Activated naive CD4-positive, alpha-beta T cell treated with anti-CD3 and anti-CD28 coated beads, Interleukin-2, amount 10 ng/mL, durations not matched to agents 7 days and 5 days (primary cell): ENCODE results near the gene WDR7.

Experiments used
- CTCF ChIA-PET: fragments of 350-600 bp; sonication (Branson Sonifier 250); formaldehyde crosslinking; loops from one replicate; lab custom pipeline; 2021; ENCODE audit warnings: antibody characterized with exemption; lab: Charles Lee
- DNase-seq: peaks from one replicate; pipeline ENCODE4 v3.0.0-alpha.2; 2020
- H3K27ac Mint-ChIP-seq: one replicate; pipeline ENCODE4 v1.8.0; 2021; ENCODE audit warnings: mild to moderate bottlenecking, moderate library complexity, mixed read lengths
- H3K27me3 Mint-ChIP-seq: one replicate; pipeline ENCODE4 v1.8.0; 2021; ENCODE audit warnings: mild to moderate bottlenecking, mixed read lengths
- H3K36me3 Mint-ChIP-seq: one replicate; pipeline ENCODE4 v1.8.0; 2021; ENCODE audit warnings: mixed read lengths
- H3K4me1 Mint-ChIP-seq: one replicate; pipeline ENCODE4 v1.8.0; 2021; ENCODE audit warnings: mixed read lengths
- H3K4me3 Mint-ChIP-seq: one replicate; pipeline ENCODE4 v1.8.0; 2021; ENCODE audit warnings: mild to moderate bottlenecking, moderate library complexity, mixed read lengths
- H3K9me3 Mint-ChIP-seq: one replicate; pipeline ENCODE4 v1.8.0; 2021; ENCODE audit warnings: mixed read lengths

WDR7 gene

DNA sequence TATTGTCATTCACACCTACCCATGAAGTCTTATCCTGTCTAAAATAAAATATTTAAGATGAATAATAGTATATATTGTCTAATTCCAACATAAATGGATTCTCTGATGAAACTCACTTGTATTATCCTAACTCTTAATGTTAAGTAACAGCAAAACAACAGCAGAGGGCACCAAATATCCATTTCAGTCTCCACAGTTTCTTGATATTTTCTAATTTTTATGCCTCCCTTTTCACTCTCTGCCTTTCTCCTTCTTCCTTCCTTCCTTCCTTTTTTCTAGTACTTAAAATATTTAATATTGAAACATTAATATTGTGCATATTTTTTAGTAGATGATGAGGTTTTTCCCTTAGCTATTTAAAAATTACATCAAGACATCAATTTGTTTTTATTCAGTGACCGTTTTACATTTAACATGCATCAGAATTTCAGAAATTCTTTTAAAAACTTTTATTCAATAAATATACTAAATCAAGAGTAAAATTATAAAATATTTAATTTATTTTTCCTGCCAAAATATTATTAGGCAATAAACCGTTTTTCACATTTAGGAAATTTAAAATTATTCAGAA lies 97.6 kb downstream of the WDR7 start:
- Mint-ChIP-seq H3K4me1 (peaks cover 13% of the 10 kb centered on the region), H3K4me3 (no peak overlapping the region), H3K9me3 (no peaks in the 10 kb centered on the region), H3K27ac (no peak overlapping the region), H3K27me3 (no peaks in the 10 kb centered on the region), H3K36me3 (no peaks in the 10 kb centered on the region)
- DNase-seq = no peak
- CTCF ChIA-PET = interaction anchor here (0.6 to 0.8 kb wide), 2 partner anchors 10 to 41 kb away, joined by 3 read pairs; no protein-coding TSS in a partner anchor

DNA sequence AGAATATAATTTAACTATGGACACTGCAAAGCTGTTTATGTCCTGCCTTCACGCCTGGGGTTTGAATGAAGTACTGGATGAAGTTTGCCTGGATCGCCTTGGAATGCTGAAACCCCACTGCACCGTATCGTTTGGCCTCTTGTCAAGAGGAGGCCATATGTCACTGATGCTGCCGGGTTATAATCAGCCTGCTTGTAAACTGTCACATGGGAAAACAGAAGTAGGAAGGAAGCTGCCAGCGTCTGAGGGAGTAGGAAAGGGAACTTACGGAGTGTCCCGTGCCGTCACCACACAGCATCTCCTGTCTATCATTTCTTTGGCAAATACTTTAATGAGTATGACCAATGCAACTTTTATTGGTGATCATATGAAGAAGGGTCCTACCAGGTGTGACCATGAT lies 105.8 kb downstream of the WDR7 start:
- no peaks in the 10 kb centered on the region for H3K4me1 Mint-ChIP-seq
- no peak overlapping the region for H3K4me3 Mint-ChIP-seq
- no peak overlapping the region for H3K27ac Mint-ChIP-seq
- no peak for DNase-seq
- CTCF ChIA-PET = no interaction called here
- no peaks in the 10 kb centered on the region for H3K27me3 Mint-ChIP-seq
- H3K36me3 Mint-ChIP-seq = peaks cover 6% of the 10 kb centered on the region
- H3K9me3 Mint-ChIP-seq = no peaks in the 10 kb centered on the region

DNA sequence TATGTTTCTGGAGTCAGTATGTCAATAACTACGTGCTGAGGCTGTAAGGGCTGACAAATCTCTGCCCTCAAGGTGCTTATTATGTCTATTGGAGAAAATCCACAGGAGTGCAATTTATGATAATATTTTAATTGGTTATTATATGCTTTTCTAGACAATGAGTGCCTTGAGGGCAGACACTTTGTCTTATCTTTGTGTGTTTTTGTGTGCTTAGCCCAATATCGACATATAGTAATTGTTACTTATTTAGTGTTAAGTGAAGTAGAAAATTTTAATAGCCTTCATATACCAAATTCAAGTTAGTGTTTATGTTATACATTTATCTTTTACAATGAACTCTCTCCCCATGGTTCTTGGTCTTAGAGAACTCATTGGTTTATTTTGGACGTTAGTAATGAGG lies 118.9 kb downstream of the WDR7 start:
- no peaks in the 10 kb centered on the region for H3K27me3 Mint-ChIP-seq
- no peak overlapping the region for H3K4me3 Mint-ChIP-seq
- peaks cover 10% of the 10 kb centered on the region for H3K36me3 Mint-ChIP-seq
- no peak for DNase-seq
- H3K9me3 Mint-ChIP-seq = no peaks in the 10 kb centered on the region
- no peaks in the 10 kb centered on the region for H3K4me1 Mint-ChIP-seq
- CTCF ChIA-PET = no interaction called here
- no peak overlapping the region for H3K27ac Mint-ChIP-seq

DNA sequence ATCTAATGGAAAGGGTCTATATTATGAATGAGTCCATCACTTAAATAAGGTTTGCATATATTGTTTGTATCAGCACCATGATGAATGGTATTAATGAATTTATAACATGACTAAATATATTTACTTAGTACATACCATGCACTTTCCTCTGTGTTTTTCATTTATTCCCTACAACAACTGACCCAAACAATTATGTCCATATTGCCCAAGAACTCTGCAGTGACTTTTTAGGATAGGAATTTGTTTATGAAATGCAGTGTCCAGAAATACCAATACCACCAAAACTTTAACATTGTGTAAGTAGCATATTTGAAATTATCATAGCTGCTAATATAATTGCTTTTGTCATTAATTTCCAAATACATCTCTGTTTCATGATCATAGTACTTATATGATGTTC lies 119.7 kb downstream of the WDR7 start:
- no peak overlapping the region for H3K27ac Mint-ChIP-seq
- H3K4me3 Mint-ChIP-seq = no peak overlapping the region
- H3K4me1 Mint-ChIP-seq = no peaks in the 10 kb centered on the region
- DNase-seq = no peak
- CTCF ChIA-PET = no interaction called here
- peaks cover 10% of the 10 kb centered on the region for H3K36me3 Mint-ChIP-seq
- H3K27me3 Mint-ChIP-seq = no peaks in the 10 kb centered on the region
- H3K9me3 Mint-ChIP-seq = no peaks in the 10 kb centered on the region

DNA sequence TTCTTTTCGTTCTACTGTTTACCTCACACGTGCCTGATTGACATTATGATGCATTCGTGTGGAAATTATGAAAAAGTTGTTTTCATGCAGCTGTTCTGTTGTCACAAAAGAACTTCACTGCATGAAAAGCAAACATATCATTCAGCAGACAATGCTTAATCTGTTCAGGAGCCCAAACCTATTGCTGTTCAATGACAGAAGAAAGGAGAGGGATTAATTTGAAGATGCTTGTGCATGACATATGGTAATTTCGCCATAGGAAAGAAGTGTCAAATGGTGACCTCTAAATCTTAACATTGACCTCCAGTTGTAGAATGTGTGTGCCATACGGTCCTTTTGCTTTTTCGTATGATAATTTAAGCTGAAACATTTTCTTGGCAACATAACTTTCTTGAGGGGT lies 124.5 kb downstream of the WDR7 start:
- Mint-ChIP-seq H3K9me3 (no peaks in the 10 kb centered on the region), H3K4me3 (no peak overlapping the region), H3K27me3 (no peaks in the 10 kb centered on the region), H3K27ac (no peak overlapping the region), H3K36me3 (peaks cover 5% of the 10 kb centered on the region), H3K4me1 (no peaks in the 10 kb centered on the region)
- DNase-seq = no peak
- CTCF ChIA-PET = no interaction called here

DNA sequence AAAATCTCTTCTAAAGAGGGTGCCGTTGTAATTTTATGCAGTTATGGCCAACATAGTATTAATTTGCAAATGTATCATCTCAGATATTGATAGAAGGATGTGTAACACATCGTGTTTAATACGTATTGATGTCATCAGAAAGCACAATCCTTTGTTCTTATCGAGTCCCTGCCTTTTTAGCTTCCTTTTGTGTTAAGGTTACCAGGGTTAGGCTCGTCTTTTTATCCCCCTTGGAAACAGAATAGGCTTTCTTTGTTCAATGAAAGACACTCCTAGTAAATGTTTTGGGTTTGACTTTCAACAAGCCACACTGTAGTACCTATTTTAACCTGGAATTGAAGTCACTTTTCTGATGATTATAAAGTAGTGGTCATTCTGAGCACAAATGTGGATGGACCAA lies 136.2 kb downstream of the WDR7 start:
- Mint-ChIP-seq H3K4me1 (no peaks in the 10 kb centered on the region), H3K27ac (no peak overlapping the region)
- CTCF ChIA-PET = no interaction called here

DNA sequence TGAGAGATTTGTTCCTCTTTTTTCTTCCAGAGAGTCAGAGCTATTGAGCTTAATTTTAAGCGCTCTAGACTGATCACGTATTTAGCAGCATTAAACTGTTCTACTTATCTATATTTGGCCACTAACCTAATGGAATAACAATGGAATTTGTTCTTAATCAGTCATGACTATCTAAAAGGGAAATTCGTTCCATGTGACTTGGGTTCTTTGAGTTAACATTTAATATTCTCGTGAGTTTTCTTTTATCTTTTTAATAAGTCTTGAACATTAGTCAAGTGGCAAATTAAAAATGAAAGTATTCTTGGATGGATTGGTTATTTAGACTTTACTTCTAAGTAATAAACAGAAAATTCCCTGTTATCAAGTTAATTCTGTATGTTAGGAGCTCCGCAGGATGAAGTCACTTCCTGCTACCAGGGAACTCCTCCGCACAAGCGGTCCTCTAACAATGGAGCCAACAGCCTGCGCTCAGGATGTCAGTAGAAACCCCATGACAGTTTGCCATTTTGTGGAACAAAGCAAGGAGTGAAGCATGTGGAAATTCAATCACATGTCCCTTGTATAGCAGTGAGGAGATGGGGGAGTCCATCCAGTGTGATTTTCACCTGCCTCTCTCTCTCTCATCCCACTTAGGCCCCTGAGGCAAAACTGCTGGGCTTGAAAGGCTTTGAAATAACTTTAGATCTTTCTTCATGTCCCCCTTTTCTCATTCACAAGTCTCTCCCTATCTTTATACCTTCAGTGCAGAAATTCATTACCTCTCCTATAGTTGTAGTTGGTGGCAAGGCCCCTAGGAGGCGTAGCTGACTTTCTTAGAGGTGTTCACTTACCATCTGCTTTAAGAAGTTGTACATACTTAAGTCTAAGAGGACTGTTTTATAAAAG lies 138.1 kb downstream of the WDR7 start:
- H3K36me3 Mint-ChIP-seq = peaks cover 2% of the 10 kb centered on the region
- peak; percentile 45 for DNase-seq
- no peaks in the 10 kb centered on the region for H3K4me1 Mint-ChIP-seq
- no peak overlapping the region for H3K4me3 Mint-ChIP-seq
- CTCF ChIA-PET = interaction anchor here (0.6 to 1.3 kb wide), 9 partner anchors 12 to 1483 kb away, joined by 3 to 4 read pairs (median 3); no protein-coding TSS in a partner anchor
- H3K27ac Mint-ChIP-seq = no peak overlapping the region
- H3K27me3 Mint-ChIP-seq = no peaks in the 10 kb centered on the region
- no peaks in the 10 kb centered on the region for H3K9me3 Mint-ChIP-seq

More for the DNA sequence above, 136.2 kb downstream of the WDR7 start:
- H3K36me3 Mint-ChIP-seq = peaks cover 5% of the 10 kb centered on the region
- no peak overlapping the region for H3K4me3 Mint-ChIP-seq
- no peaks in the 10 kb centered on the region for H3K9me3 Mint-ChIP-seq
- no peaks in the 10 kb centered on the region for H3K27me3 Mint-ChIP-seq
- no peak for DNase-seq

DNA sequence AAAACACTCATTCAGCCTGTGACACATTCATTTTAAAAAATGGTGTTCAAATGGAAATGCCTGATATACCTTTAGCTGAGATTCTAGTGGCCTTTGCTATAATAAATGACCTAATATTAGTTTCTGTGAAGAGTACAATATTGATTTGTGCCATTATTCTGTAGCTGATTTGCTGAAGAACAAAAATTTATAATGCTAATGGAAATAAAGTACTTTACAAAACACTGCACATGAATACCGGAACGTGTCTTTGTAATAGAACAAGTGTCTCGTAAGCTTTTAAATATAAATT lies 138.7 kb downstream of the WDR7 start:
- Mint-ChIP-seq H3K36me3 (peaks cover under 1% of the 10 kb centered on the region), H3K27ac (no peak overlapping the region), H3K4me3 (no peak overlapping the region), H3K27me3 (no peaks in the 10 kb centered on the region), H3K9me3 (no peaks in the 10 kb centered on the region), H3K4me1 (no peaks in the 10 kb centered on the region)
- CTCF ChIA-PET = interaction anchor here (0.7 to 1.3 kb wide), 5 partner anchors 14 to 1482 kb away, joined by 3 to 4 read pairs (median 3); no protein-coding TSS in a partner anchor
- no peak for DNase-seq

DNA sequence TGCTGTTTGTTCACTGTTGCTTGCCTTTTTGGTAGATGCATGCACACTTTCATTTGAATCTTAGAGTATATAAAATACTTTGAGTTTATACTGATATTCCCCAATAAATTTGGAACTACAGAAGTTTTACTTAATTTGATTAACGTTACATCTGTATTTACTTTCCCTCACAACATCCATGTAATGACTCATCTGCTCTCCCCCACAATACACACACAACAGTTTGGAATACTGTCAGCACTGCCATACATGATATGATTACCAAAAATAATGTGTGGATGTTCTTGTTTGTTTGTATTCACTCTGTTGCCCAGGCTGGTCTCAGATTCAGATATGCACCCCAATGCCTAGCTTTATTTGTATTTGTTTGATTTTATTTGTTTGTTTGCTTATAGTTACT lies 144.2 kb downstream of the WDR7 start:
- no peak for DNase-seq
- Mint-ChIP-seq H3K27me3 (no peaks in the 10 kb centered on the region), H3K27ac (no peak overlapping the region), H3K4me3 (no peak overlapping the region), H3K4me1 (no peaks in the 10 kb centered on the region), H3K9me3 (no peaks in the 10 kb centered on the region), H3K36me3 (peaks cover 2% of the 10 kb centered on the region)
- CTCF ChIA-PET = no interaction called here

DNA sequence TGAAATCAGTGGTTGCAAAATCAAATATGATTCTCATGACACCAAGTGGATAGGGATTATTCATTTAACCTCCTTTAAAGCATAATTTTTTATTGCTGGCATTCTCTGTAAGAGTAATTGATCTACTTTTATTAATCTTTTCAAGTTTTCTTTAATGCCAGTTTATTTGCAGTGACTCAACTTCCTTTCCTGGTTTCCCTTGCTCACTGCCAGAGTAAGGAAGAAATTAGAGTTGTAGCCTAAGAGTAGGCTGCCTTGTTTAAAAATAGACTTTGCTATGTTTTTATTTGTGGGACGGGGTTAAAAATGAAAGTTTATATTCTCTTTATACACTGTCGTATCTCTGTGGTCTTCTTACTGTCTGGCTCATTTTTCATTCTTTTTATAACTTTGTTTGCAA lies 148.6 kb downstream of the WDR7 start:
- no peaks in the 10 kb centered on the region for H3K27me3 Mint-ChIP-seq
- no peak for DNase-seq
- H3K9me3 Mint-ChIP-seq = no peaks in the 10 kb centered on the region
- H3K27ac Mint-ChIP-seq = no peak overlapping the region
- H3K4me3 Mint-ChIP-seq = no peak overlapping the region
- H3K36me3 Mint-ChIP-seq = peaks cover 9% of the 10 kb centered on the region
- CTCF ChIA-PET = no interaction called here
- H3K4me1 Mint-ChIP-seq = no peaks in the 10 kb centered on the region

DNA sequence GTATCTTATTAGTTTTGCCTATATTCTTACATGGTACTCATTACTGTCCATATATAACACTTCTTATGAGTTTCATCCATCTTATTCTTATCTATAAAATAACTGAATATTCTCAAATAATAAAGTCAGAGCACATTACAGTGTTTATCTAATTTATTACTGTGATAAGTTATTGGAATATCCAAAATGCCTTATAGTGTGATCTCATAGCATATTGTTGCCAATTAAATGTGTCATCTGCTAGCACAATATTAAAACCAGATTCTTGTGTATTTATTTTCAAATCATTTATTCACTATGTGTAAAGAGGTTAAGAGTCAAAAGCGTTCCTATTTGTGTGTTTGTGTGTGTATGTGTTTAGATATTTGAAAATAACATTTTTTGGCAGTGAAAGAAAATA lies 151.9 kb downstream of the WDR7 start:
- Mint-ChIP-seq H3K4me1 (no peaks in the 10 kb centered on the region), H3K27me3 (no peaks in the 10 kb centered on the region), H3K27ac (no peak overlapping the region), H3K36me3 (peaks cover 9% of the 10 kb centered on the region), H3K9me3 (no peaks in the 10 kb centered on the region), H3K4me3 (no peak overlapping the region)
- no peak for DNase-seq
- CTCF ChIA-PET = interaction anchor here (2.1 kb wide), 1 partner anchor 14 kb away, joined by 4 read pairs; no protein-coding TSS in a partner anchor

DNA sequence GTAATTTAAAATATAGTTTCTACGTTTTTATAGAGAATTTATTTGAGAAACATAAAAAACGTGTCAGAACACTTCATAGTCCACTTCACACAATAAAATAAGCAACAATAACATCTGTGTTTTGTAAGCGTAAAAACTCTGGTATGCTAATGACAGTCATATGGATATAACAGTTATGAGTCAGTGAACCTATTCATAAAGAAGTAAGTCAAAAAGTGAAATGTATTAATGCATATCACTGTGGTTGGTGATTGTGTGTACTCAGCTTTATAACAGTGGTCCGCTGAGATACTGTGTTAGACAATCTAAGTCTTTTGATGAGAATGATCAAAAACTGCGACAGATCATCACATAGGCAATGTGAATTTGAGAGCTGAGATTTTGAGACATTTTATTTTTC lies 153.2 kb downstream of the WDR7 start:
- CTCF ChIA-PET = interaction anchor here (2.1 kb wide), 1 partner anchor 15 kb away, joined by 4 read pairs; no protein-coding TSS in a partner anchor

DNA sequence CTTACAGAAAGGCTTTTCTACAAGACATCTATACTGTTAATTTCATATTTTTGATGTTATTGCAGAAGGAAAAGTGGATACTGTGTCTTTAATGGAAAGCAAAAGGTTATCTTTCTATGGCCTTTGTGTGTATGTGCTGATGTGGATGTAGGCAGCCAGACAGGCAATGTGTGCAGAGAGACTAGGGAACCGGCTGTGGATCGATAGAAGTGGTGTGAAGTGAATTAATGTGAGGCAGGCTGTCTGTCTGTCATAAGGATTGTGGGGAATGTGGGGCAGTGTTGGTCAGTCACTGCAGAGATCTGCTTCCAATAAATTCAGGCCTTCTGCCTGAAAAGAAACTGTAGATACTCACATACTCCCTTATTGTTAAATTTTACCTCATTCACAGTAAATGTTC lies 156.7 kb downstream of the WDR7 start:
- H3K9me3 Mint-ChIP-seq = no peaks in the 10 kb centered on the region
- CTCF ChIA-PET = interaction anchor here (0.7 kb wide), 1 partner anchor 162 kb away, joined by 3 read pairs; no protein-coding TSS in a partner anchor
- no peak for DNase-seq
- peaks cover 9% of the 10 kb centered on the region for H3K36me3 Mint-ChIP-seq
- H3K4me3 Mint-ChIP-seq = no peak overlapping the region
- H3K27me3 Mint-ChIP-seq = no peaks in the 10 kb centered on the region
- H3K4me1 Mint-ChIP-seq = no peaks in the 10 kb centered on the region
- H3K27ac Mint-ChIP-seq = no peak overlapping the region

More for the DNA sequence above, 153.2 kb downstream of the WDR7 start:
- Mint-ChIP-seq H3K27me3 (no peaks in the 10 kb centered on the region), H3K9me3 (no peaks in the 10 kb centered on the region), H3K4me1 (no peaks in the 10 kb centered on the region), H3K27ac (no peak overlapping the region), H3K36me3 (peaks cover 9% of the 10 kb centered on the region), H3K4me3 (no peak overlapping the region)
- DNase-seq = no peak

DNA sequence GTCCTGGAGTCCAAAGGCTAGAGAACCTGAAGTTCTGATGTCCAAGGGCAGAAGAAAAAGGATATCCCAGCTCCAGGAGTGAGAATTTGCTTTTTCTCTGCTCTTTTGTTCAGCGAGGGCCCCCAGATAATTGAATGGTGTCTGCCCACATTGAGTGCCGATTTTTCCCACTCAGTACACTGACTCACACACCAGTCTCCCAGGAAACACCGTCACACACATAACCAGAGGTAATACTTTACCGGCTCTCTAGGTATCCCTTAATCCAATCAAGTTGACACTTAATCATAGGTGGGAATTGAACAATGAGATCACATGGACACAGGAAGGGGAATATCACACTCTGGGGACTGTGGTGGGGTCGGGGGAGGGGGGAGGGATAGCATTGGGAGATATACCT lies 161.5 kb downstream of the WDR7 start:
- Mint-ChIP-seq H3K4me1 (no peaks in the 10 kb centered on the region), H3K27me3 (no peaks in the 10 kb centered on the region), H3K4me3 (no peak overlapping the region), H3K27ac (no peak overlapping the region), H3K36me3 (no peaks in the 10 kb centered on the region), H3K9me3 (no peaks in the 10 kb centered on the region)
- no peak for DNase-seq
- CTCF ChIA-PET = no interaction called here

DNA sequence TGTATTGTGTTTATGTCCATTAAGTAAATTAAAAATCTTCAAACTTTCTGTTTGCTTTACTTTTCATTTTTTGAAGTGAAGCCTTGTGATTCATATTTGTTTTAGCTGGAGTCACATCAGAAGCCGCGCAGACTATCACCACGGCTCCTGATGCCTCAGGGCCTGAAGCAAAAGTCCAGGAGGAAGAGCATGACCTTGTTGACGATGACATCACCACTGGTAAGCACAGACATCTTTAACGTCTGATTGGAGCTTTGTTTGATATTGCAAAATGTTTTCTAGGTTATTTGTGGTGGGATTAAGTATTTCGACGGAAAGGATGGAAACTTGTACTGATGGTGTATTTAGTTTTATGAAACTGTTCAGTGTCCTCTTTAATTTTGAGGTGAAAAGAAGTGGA lies 164.8 kb downstream of the WDR7 start:
- no peak for DNase-seq
- Mint-ChIP-seq H3K4me1 (no peaks in the 10 kb centered on the region), H3K36me3 (no peaks in the 10 kb centered on the region), H3K27ac (no peak overlapping the region), H3K9me3 (no peaks in the 10 kb centered on the region), H3K27me3 (no peaks in the 10 kb centered on the region), H3K4me3 (no peak overlapping the region)
- CTCF ChIA-PET = no interaction called here
